GM21381 (cell line): ENCODE results near the gene SFSWAP.
"Not testable (repeated sequence)": the region's sequence is repeated elsewhere in the genome, so short reads cannot be mapped to it uniquely, and the experiment has no call there.

ENCODE experiments used
- ATAC-seq: cut with Tn5 transposase; IDR thresholded peaks from one replicate; pipeline ENCODE4 v1.9.1; 2021; ENCODE audit warnings: mild to moderate bottlenecking, moderate library complexity; ENCODE audit not compliant: unreplicated experiment

The SFSWAP gene

DNA sequence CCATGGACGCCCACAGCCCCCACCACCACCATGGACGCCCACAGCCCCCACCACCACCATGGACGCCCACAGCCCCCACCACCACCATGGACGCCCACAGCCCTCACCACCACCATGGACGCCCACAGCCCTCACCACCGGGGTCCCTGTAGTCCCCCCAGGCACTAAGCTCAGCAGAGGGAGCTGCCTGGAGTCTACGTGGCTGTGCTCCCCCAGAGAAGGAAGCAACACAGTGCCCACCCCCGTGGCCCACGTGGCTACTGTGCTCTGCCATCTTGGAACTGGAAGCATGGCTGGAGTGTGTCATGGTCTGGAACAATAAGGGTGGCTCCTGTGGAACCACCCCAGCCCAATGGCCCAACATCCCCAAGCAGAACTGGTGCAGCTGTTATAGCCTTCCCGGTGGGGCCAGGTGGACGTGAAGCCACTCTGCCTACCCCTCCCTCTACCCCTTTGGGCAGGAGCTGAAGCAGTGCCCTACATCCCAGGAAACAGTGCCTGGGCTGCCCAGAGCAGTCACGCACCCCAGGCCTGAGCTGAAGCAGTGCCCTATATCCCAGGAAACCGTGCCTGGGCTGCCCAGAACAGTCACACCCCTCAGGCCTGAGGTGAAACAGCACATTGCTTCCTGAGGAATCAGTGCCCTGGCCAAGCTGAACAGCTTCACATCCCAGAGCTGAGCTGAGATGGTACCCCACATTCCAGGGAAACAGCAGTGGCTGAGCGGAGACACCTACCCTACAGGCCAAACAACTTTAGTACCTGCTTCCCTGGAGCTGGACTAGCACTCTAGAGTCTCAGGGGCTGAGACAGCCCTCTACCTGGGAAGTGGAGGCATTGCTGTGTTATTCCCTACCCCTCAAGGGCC, 9.0 kb upstream of the SFSWAP start:
- no peak for ATAC-seq

DNA sequence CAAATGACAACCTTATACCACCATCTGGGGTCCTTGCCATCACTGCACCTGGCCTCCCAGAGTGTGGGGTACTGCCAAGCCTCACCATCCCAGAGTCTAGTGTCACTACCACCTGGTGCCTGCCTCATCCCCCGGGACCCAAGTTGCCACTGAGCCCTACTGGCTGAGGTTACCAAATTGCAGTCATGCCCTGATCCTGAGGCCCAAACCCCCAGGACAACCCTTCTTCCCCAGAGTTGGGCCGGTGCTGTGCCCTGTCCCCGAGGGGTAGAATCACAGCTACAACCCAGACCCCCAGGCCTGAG, 8.4 kb upstream of the SFSWAP start:
- no peak for ATAC-seq

DNA sequence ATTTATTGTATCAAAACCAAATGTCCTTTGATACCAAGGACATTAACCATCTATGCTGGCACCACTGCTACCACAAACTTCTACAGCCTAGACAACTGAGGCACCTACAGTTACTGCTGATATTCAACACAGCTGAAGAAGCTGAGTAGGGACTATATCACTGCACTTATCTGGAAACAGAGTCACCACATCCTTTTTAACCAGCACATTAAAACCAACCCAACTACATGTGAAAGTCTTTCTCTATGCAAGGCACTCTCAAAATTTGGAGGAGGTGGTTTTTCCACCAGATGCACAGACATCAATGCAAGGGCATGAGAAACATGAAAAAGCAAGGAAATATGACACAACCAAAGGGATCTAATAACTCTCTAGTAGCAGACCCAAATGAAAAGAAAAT, 7.7 kb upstream of the SFSWAP start:
- no peak for ATAC-seq

DNA sequence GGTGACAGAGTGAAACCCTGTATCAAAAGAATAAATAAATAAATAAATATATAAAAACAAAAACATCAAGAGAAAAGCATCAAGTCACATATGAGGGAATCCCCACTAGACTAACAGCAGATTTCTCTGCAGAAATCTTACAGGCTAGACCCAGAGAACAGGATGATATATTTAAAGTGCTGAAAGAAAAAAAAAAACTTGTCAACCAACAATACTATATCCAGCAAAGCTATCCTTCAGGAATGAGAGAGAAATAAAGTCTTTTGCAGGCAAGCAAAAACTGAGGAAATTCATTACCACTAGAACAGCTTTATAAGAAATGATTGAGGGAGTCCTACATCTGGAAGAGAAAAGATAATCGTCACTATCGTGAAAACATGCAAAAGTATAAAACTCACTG, 6.4 kb upstream of the SFSWAP start:
- ATAC-seq = no peak

GRCh38 chr12:131706709-131707108, 4.2 kb upstream of the SFSWAP start:
- not testable (repeated sequence) for ATAC-seq

- no peak for ATAC-seq
These were observed 1.7 kb upstream of the SFSWAP start for GRCh38 chr12:131709226-131709625.

DNA sequence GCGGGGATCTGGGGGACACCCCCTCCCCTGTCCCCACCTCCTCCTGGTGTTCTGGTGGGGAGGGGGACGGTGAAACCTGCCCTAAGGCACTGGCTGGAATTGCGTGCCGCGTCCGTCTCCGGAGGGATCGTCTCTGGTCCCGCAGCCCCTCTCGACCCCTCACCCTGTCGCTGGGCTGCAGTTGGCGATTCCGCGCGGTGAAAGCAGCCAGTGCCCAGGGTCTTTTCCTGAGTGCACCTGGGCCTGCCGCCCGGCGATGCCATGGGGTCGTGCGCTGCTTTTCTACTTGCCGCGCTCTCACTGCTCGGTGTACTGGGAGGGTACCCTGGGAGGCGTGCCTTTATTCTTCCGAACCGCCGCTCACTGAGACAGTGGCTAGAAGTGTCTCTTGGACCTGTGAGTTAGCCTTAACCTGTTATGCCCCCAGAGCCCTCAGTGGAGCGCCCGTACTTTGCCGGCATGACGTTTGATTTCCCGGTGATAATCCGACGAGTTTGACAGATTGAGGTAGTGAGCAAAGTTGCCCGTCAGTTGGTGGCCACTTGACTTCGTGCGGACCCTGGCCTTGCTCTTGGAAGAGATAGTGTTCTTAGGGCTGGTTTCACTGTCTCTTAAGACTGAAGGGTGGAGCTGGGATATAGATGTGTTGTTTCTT, 788 bp downstream of the SFSWAP start:
- no peak for ATAC-seq

- ATAC-seq = no peak
These were observed 2.5 kb downstream of the SFSWAP start for GRCh38 chr12:131713349-131713748.

- no peak for ATAC-seq
These were observed 3.9 kb downstream of the SFSWAP start for GRCh38 chr12:131714759-131715158.

DNA sequence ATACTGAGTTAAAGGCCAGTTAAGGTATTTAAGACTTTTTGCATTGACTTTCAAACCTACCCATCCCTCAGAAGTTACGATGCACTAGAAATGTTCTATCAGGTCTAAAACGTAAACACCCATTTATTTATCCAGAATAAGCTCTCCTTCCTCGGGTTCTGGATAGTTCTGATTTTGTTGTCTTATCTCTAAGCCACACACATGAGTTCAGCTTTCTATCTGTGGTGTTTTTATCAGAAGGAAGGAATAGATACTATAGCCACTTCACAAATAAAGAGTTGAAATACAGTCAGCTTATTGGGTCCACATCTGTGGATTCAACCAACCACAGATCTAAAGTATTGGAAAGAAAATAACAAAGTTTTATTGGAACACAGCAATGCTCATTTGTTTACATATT, 5.4 kb downstream of the SFSWAP start:
- no peak for ATAC-seq

DNA sequence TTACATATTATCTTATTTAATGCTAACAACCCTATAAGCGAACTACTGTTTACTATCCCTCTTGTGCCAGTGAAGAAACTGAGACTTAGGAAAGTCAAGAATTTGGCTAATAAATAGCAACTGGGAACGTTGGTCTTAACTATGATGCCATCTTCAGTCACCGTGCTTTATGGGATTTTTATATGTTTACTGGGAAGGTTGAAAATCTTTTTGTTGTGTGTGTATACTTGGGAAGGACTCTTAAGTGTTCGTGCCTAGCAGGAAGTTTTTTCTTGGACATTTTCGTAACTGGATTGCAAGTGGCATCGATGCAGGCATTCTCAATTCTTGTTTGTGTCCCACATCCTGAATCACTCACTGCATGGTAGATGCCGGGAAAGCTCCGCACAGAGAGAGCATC, 9.4 kb downstream of the SFSWAP start:
- no peak for ATAC-seq

GRCh38 chr12:131720921-131721320, 10.0 kb downstream of the SFSWAP start:
- no peak for ATAC-seq

- no peak for ATAC-seq
These were observed 10.7 kb downstream of the SFSWAP start for GRCh38 chr12:131721548-131721947.

GRCh38 chr12:131723532-131723931, 12.6 kb downstream of the SFSWAP start:
- no peak for ATAC-seq

DNA sequence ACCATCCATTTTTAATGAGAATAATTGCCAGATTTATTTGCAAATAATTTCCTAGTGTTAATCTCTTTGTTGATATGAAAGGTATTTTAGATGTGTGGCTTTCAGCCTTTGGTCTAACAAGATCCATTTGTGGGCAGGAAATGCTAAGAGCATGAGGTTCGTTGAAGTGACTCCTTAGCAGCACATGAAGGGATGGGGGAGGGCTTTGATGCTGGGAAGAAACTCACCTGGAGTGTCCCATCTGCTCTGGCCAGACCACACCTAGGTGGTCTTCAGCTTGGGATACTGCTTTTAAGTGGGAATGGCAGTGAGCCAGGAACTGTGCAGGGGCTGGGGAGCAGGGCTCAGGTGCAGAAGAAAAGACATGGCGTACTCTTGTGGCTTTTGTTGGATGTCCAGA, 13.6 kb downstream of the SFSWAP start:
- ATAC-seq = no peak

DNA sequence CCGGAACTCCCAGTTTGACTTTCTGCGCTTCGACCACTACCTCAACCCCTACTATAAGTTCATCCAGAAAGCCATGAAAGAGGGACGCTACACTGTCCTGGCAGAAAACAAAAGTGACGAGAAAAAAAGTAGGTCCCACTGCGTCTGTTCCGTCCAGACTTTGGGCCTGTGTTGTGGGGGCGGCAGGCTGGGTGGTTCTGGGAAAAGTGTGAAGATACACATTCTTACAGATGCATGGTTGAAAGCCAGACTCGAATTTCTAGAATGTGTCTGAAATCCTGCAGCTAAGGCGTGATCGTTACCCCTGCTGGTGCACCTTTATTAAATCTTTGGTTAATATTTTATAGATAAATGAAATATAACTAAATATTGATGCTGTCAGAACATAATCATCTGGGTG, 14.6 kb downstream of the SFSWAP start:
- ATAC-seq = no peak

- ATAC-seq = no peak
These were observed 17.8 kb downstream of the SFSWAP start for GRCh38 chr12:131728720-131729119.

DNA sequence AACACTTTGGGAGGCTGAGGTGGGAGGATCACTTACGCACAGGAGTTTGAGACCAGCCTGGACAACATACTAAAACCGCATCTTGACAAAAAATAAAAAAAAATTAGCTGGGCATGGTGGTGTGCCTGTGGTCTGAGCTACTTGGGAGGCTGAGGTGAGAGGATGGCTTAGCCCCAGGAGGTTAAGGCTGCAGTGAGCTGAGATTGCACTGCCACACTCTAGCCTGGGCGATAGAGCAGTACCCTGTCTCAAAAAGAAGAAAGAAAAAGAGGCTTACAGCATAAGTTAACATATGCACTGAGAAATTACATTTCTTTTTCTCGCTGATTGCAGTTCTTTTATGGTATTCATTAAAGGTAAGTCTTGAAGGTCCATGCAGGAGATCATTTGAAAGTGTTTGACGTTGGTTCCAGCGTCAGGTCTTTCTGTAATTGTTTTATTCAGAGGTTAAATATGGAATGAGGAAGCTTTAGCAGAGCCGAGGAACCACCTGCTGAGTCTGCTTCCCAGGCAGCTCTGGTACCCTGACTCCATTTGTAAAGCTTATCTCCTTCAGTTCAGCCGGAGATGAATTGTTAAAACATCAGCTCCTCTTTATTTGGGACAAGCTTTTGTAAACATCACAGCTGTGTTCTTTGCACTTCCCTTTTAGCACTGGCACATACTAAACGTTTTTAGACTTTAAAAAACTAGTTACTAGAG, 18.5 kb downstream of the SFSWAP start:
- no peak for ATAC-seq

GRCh38 chr12:131732996-131733615, 22.2 kb downstream of the SFSWAP start:
- no peak for ATAC-seq

- no peak for ATAC-seq
These were observed 23.0 kb downstream of the SFSWAP start for GRCh38 chr12:131733874-131734273.

DNA sequence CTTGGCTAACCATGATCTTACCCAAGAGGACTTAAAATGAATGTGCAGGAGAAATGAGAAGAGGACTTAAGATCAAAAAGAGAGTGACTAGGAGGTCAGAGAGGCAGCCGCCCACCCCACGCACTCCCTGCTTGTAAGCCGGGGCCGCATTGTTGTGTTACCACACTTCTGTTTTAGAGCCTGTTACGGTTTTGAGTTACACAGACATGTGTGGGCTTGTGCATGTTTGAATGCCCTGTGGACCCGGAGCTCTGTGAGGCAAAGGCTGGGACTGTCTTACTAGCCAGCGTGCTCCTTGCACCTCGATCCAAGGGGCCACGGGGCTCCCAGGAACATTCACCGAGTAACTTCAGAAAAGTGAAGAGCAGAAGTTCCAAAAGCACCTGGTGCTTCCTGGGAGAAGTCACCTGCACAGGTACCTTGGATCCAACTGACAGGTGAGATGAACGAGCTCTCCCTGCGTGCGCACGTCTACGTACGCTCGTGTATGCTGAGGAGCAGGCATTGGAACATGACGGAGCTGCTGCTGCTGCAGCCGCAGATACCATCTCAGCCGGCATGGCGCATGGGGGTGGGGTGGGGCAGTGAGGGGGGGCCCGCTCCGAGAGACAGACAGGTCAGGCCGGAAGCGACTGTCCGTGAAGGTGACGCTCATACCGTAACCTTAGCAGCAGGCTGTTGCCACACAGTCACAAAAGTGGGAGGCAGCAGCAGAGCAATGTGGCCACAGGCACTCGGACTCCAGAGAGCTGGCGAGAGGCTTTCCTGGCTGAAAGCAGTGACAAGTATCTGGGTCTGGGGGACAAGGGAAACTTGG, 23.7 kb downstream of the SFSWAP start:
- ATAC-seq = no peak
